HepG2 (cell line): ENCODE measurements around the gene ZSWIM5. TPM values are rescaled to one million over a fixed set of nuclear protein-coding genes. Genes with fewer than 3 reads are reported as not detected.

Source experiments
- AHR ChIP-seq: IDR thresholded peaks from 2 replicates; pipeline ENCODE4 v1.6.1; 2018; ENCODE audit warnings: missing genetic modification reagents, missing compliant biosample characterization
- ASH2L ChIP-seq: fragments of 300-600, 200-600 bp; sonication (generic); IDR thresholded peaks from 2 replicates; pipeline ENCODE4 v1.7.0; 2017; ENCODE audit warnings: low read depth, mild to moderate bottlenecking, moderate library complexity, mixed read lengths, low read length; ENCODE audit not compliant: insufficient read length
- CHD2 ChIP-seq: IDR thresholded peaks from 2 replicates; pipeline ENCODE4 v1.6.1; 2011; ENCODE audit warnings: low read depth, low read length, improper control_type of control experiment
- CREB1 ChIP-seq, 2 experiments: fragments of 450-650 bp in 1 of 2; IDR thresholded peaks; 2 replicates each; pipeline ENCODE4 v1.6.1; 2016 to 2017; ENCODE audit warnings: control low read depth in 1 of 2, mild to moderate bottlenecking in 1 of 2, missing compliant biosample characterization in 1 of 2, missing genetic modification characterization in 1 of 2
- DNMT3B ChIP-seq: conservative IDR thresholded peaks from 2 replicates; pipeline ENCODE4 v1.6.1; 2016; ENCODE audit warnings: missing biosample characterization, control low read depth
- EZH2 ChIP-seq: conservative IDR thresholded peaks from 2 replicates; pipeline ENCODE4 v1.6.1; 2012; ENCODE audit warnings: mild to moderate bottlenecking, low read depth, low read length, moderate library complexity
- HMGXB4 ChIP-seq, 2 experiments: sonication (generic) in 1 of 2; formaldehyde crosslinking in 1 of 2; IDR thresholded peaks; 2 replicates each; pipeline versions ENCODE4 v1.4.0 to v1.6.1; 2018 to 2020; ENCODE audit warnings: missing genetic modification reagents in 2 of 2, borderline replicate concordance in 1 of 2, low read depth in 1 of 2, mild to moderate bottlenecking in 1 of 2, missing biosample characterization in 1 of 2
- LRRFIP1 ChIP-seq: sonication (generic); formaldehyde crosslinking; conservative IDR thresholded peaks from 2 replicates; pipeline ENCODE4 v1.4.0; 2020; ENCODE audit warnings: missing genetic modification reagents
- MYPOP ChIP-seq: sonication (generic); formaldehyde crosslinking; IDR thresholded peaks from 2 replicates; pipeline ENCODE4 v1.8.1; 2023; ENCODE audit warnings: mild to moderate bottlenecking, moderate library complexity, missing genetic modification reagents
- NR2C2 ChIP-seq: sonication (generic); formaldehyde crosslinking; IDR thresholded peaks from 2 replicates; pipeline ENCODE4 v1.4.0; 2020; ENCODE audit warnings: missing genetic modification reagents, mild to moderate bottlenecking, moderate library complexity, borderline replicate concordance
- RAD21 ChIP-seq: fragments of 450-650 bp; formaldehyde crosslinking; IDR thresholded peaks from 2 replicates; pipeline ENCODE4 v1.5.0; 2020; ENCODE audit warnings: mild to moderate bottlenecking
- RCOR2 ChIP-seq: IDR thresholded peaks from 2 replicates; pipeline ENCODE4 v1.6.1; 2016; ENCODE audit warnings: missing biosample characterization, missing genetic modification reagents
- SETDB1 ChIP-seq: sonication (generic); formaldehyde crosslinking; IDR thresholded peaks from 2 replicates; pipeline ENCODE4 v1.5.1; 2020; ENCODE audit warnings: missing genetic modification reagents, mild to moderate bottlenecking, borderline replicate concordance
- SNAI1 ChIP-seq: sonication (generic); formaldehyde crosslinking; IDR thresholded peaks from 2 replicates; pipeline ENCODE4 v1.5.0; 2020; ENCODE audit warnings: mild to moderate bottlenecking, missing genetic modification reagents, borderline replicate concordance
- SOX13 ChIP-seq, 3 experiments: fragments of 450-650 bp in 1 of 3; sonication (generic) in 1 of 3; formaldehyde crosslinking in 1 of 3; IDR thresholded peaks in 2 of 3; conservative IDR thresholded peaks in 1 of 3; 2 replicates each; pipeline versions ENCODE4 v1.5.0 to v1.6.1; 2016 to 2020; ENCODE audit warnings: antibody characterized with exemption in 1 of 3, mild to moderate bottlenecking in 1 of 3, missing compliant biosample characterization in 1 of 3, missing genetic modification reagents in 1 of 3, moderate library complexity in 1 of 3
- TFAP4 ChIP-seq: sonication (generic); IDR thresholded peaks from 2 replicates; pipeline ENCODE4 v1.6.1; 2016; ENCODE audit warnings: low read depth, borderline replicate concordance
- TOPORS ChIP-seq: sonication (generic); formaldehyde crosslinking; IDR thresholded peaks from 2 replicates; pipeline ENCODE4 v1.8.0; 2023; ENCODE audit warnings: mild to moderate bottlenecking, missing genetic modification reagents
- WIZ ChIP-seq: sonication (generic); formaldehyde crosslinking; IDR thresholded peaks from 2 replicates; pipeline ENCODE4 v1.5.1; 2020; ENCODE audit warnings: mild to moderate bottlenecking, missing genetic modification reagents
- ZNF160 ChIP-seq: sonication (generic); formaldehyde crosslinking; IDR thresholded peaks from 2 replicates; pipeline ENCODE4 v1.8.0; 2022; ENCODE audit warnings: mild to moderate bottlenecking, inconsistent platforms, missing genetic modification reagents
- ZNF350 ChIP-seq: sonication (generic); formaldehyde crosslinking; IDR thresholded peaks from 2 replicates; pipeline ENCODE4 v1.4.0; 2020; ENCODE audit warnings: mild to moderate bottlenecking, low read depth, missing genetic modification reagents, borderline replicate concordance
- ZNF510 ChIP-seq: sonication (generic); formaldehyde crosslinking; IDR thresholded peaks from 2 replicates; pipeline ENCODE4 v1.4.0; 2020; ENCODE audit warnings: low read depth, mild to moderate bottlenecking, missing genetic modification reagents
- ZNF784 ChIP-seq: sonication (generic); formaldehyde crosslinking; IDR thresholded peaks from 2 replicates; pipeline ENCODE4 v1.5.1; 2020; ENCODE audit warnings: missing genetic modification reagents, mild to moderate bottlenecking, borderline replicate concordance
- polyA plus RNA-seq, 8 experiments: library from polyadenylated mRNA; depleted of rRNA in 3 of 8; stranded (reverse) in 7 of 8; unstranded in 1 of 8; fragments of >200 nt; fragmentation: Illumina TruSeq in 4 of 8; extraction: Trizol in 4 of 8; gene quantifications; 2 replicates each; pipeline versions ENCODE4 v1.2.1 to v1.2.3, GENCODE V29; 2011 to 2016; ENCODE audit warnings: low read depth in 4 of 8, missing spikeins in 1 of 8, mixed read lengths in 1 of 8; ENCODE audit not compliant: insufficient read depth in 1 of 8
- total RNA-seq, 5 experiments: library from RNA; depleted of rRNA; stranded (reverse); fragments of >200 nt; fragmentation: Illumina TruSeq; extraction: Trizol; gene quantifications; 2 replicates each; pipeline ENCODE4 v1.2.3, GENCODE V29; 2016; ENCODE audit warnings: low read depth in 1 of 5

Gene ZSWIM5
- total and polyA plus RNA-seq, 2 of the 13 experiments (the other 11 are each of a cell fraction or from before 2014, with no cell fraction given) = 11.0 to 20.6 TPM

- TF ChIP-seq LRRFIP1 (CRISPR knock-in tag) (no peak), RAD21 (CRISPR knock-in tag) (no peak), SNAI1 (no peak), EZH2 (no peak), ZNF350 (no peak), ZNF784 (CRISPR knock-in tag) (no peak), CHD2 (no peak), TOPORS (no peak), SOX13 (IDR thresholded peaks at IDR 0.05) (peak; percentile 87), SOX13 (CRISPR knock-in tag; conservative IDR thresholded peaks at IDR 0.05 in 1 of 2, IDR thresholded peaks at IDR 0.05 in 1 of 2) (peak in 1 of 2 experiments; percentile 97; a peak in 2 of 4 replicates), HMGXB4 (CRISPR knock-in tag; IDR thresholded peaks at IDR 0.05; ENCODE audit: borderline replicate concordance in 1 of 2, low read depth in 1 of 2) (peak in 1 of 2 experiments; percentile 62; a peak in 1 of 4 replicates), ZNF160 (CRISPR knock-in tag) (no peak), CREB1 (IDR thresholded peaks at IDR 0.05) (no peak; the same call in 1 of the 2 replicates), CREB1 (CRISPR knock-in tag; IDR thresholded peaks at IDR 0.05) (peak; percentile 75; the same call in 1 of the 2 replicates), ASH2L (peak; percentile 59), NR2C2 (CRISPR knock-in tag) (no peak), WIZ (no peak), TFAP4 (peak; percentile 48; the same call in 1 of the 2 replicates), RCOR2 (peak; percentile 90), ZNF510 (no peak), SETDB1 (no peak), MYPOP (CRISPR knock-in tag) (no peak), DNMT3B (CRISPR knock-in tag) (no peak), AHR (no peak; the same call in 1 of the 2 replicates)
Measured at GRCh38 chr1:45172005-45172404, 34.4 kb downstream of the ZSWIM5 start (continued).
